Stomach (tissue), 4 donors: ENCODE data around the gene ZNF813.

Experiments
- POLR2A ChIP-seq, 4 donors: fragments of 450-650 bp; IDR thresholded peaks; one replicate each; pipeline ENCODE4 v1.6.1; 2016; ENCODE audit warnings: antibody characterized with exemption in 4 of 4, control low read depth in 2 of 4, mild to moderate bottlenecking in 1 of 4, moderate library complexity in 1 of 4
- POLR2AphosphoS5 ChIP-seq, 3 donors: sonication (generic); formaldehyde crosslinking; IDR thresholded peaks; one replicate each; pipeline ENCODE4 v1.6.1; 2016; ENCODE audit warnings: antibody characterized with exemption in 3 of 3
- TF ChIP-seq, protein P1 (sequence below), 7 experiments: fragments of 450-650 bp in 4 of 7; fragments of 200-600 bp in 3 of 7; sonication (generic) in 3 of 7; IDR thresholded peaks; one replicate each; pipeline ENCODE4 v1.5.1; 2016 to 2019; ENCODE audit warnings: antibody characterized with exemption in 7 of 7, control low read depth in 2 of 7, mild to moderate bottlenecking in 1 of 7

DNA sequence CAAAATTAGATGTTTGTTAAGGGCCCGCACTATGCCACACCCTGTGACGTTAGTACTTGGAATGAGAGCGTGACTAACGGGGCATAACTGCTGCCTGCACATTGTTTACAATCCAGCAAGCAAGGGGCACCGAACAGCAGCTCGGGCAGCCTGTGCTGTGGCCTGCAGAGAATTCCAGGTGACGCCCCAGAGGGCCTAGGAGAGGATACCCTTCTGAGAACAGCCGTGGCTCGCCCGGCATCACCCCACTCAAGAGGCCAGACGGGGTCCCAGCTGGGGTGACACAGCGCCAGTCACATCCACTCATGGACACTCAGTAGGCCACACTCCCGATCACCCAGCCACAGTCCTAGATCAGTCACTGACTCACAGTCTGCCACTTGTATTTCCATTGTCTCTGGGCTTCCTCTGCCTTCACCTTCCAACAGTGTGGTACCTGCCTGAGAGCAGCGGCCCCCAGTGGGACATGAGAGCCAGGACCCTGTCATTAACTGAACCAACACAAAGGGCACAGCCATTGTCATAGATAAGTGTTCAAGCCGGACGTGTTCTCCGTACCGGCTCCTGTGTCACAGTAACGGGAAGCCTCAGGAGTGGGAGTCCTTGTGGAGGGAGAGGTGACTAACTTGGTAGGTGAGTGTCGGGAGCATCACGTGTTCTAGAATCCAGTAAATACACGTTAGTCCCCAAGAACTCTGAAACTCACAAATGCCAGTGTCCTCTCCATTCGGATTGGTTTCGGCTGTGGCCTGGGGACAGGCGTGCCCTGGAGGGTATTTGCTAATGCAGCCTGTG lies 77.9 kb downstream of the ZNF813 start:
- TF ChIP-seq, protein P1, sequence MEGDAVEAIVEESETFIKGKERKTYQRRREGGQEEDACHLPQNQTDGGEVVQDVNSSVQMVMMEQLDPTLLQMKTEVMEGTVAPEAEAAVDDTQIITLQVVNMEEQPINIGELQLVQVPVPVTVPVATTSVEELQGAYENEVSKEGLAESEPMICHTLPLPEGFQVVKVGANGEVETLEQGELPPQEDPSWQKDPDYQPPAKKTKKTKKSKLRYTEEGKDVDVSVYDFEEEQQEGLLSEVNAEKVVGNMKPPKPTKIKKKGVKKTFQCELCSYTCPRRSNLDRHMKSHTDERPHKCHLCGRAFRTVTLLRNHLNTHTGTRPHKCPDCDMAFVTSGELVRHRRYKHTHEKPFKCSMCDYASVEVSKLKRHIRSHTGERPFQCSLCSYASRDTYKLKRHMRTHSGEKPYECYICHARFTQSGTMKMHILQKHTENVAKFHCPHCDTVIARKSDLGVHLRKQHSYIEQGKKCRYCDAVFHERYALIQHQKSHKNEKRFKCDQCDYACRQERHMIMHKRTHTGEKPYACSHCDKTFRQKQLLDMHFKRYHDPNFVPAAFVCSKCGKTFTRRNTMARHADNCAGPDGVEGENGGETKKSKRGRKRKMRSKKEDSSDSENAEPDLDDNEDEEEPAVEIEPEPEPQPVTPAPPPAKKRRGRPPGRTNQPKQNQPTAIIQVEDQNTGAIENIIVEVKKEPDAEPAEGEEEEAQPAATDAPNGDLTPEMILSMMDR (IDR thresholded peaks at IDR 0.05), result no peak
- TF ChIP-seq POLR2AphosphoS5 (IDR thresholded peaks at IDR 0.05) (peak in 1 of 3 donors; percentile 12), POLR2A (IDR thresholded peaks at IDR 0.05) (no peak)
